HG02840 (cell line): Measurements from ENCODE around the gene RRP1.

Source experiments
- ATAC-seq: cut with Tn5 transposase; IDR thresholded peaks from one replicate; pipeline ENCODE4 v1.9.1; 2021; ENCODE audit warnings: mild to moderate bottlenecking, moderate library complexity, moderate number of reproducible peaks; ENCODE audit not compliant: unreplicated experiment, low FRiP score

Gene RRP1

DNA sequence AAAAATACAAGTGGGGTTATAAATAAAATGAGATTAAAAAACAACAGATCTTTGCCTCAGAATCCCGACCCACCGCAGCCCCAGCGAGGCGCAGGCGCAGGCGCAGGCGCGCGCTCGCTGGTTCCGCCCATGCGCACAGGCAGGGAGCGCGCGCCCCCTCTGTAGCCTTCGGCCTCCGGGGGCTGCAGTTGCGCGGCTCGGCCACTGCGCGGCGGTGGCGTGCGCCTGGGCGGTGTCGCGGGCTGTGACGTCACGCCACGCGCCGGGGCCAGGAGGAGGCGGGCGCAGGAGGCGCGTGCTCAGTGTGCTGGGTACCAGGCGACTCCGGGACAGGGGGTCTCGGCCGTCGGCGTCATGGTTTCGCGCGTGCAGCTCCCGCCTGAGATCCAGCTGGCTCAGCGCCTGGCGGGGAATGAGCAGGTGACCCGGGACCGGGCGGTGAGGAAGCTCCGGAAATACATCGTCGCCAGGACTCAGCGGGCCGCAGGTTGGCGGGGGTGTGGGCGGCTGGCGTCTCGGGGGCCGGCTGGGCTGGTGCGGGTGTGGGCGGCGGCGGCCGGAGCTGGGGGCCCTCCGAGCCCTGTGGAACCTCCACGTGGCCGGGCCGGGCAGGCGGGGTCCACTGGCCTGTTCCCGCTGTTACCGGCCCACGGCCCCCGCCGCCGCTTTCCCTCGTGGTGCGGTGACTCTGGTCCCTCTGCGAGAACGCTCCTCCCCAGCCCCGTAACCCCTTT is at the start of gene RRP1:
TSS of gene RRP1 (plus strand) at position 302 of the 734 bp plus-strand sequence. CDS start at position 355, 53 bp downstream.
- ATAC-seq, result peak; percentile 77

DNA sequence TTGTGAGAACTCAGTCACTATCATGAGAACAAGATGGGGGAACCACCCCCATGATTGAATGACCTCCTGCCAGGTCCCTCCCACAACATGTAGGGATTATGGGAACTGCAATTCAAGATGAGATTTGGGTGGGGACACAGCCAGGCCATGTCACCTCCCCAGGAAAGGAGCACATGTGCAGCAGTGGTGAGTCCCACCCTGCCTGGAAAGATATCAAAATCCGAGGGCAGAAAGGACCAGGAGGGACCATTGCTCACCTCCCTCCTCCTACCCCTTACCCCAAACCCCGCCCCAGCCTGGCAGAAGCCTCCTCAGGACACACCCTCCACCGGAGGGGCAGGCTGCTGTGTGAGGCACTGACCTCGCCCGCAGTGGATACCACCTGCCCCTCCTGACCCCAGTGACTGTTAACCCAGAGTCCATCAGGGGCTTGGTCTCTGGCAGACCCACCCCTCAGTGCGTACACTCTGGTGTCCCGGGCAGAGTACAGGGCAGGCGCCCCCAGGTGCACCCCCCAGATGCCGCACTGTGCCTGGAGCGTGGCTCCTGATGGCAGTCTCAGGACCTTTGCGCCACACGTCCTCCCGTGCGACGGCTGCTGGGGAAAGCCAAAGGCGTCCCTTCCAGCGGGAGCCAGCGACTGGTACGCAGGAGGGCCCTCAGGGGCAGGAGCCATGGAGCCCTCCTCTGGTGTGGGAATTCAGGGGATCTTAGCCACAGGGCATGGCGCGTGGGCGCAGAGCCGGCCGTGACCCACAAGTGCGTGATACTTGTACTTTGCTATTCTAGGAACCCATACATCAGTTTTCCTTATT is 49.5 kb upstream of the RRP1 start:
- no peak for ATAC-seq

DNA sequence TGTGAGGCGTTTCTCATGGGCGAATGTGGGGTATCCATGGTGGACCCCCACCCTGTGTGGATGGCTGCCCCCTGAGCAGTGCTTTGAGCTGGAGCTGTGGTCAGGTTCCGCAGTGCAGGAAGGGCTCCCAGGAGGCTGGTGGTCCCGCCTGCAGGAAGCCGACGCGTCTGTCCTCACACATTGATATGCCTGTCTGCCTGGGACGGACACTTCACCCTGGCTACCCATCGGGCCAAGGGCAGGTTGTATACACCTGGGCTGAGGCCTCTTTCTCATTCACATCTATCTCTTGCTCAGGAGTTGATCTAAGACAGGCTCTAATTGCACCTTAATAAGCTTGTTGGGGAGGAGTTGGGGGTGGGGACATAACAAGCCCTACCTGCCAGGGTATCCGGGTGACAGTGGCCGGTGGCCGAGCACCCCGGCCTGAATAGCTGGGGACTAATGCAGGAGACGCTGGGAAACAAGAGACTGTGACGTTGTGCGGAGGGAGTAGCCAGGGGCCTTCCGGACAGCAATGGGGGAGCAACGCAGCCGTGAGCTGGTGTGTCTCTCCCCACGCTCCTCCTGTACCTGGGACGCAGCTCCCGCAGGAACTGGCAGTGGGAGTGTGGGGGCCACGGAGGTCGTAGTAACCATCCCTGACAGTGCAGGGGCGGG is 48.8 kb upstream of the RRP1 start:
- no peak for ATAC-seq

DNA sequence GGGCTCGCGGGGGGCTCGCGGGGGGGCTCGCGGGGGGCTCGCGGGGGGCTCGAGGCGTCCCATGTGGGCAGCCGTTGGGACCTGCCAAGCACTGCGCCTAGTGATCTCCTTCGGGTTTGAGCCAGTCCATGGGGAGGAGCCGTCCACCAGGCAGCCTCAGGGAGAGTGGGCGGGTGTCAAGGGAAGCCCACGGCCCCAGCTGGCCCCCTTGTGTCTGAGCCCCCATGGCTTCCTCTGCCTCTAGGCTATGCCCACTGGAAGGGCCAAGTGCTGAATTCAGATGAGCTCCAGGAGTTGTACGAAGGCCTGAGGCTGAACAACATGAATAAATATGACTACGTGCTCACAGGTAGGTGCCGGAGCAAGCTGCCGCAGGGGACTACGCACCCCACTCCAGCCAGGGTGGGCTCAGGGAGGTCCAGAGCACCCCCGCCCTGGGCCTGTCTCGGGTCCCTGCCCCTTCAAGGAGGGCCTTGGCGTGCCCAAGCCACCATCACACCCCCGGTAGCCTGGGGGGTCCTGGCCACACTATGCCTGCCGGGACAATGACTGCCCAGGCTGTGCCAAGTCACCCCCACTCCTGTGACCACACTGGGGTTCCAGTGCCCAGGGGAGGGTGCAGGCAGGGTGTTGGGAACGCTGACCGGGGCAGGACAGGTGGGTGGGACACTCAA is 47.8 kb upstream of the RRP1 start:
- ATAC-seq, result no peak

GRCh38 chr21:43743947-43744346 is 45.4 kb upstream of the RRP1 start:
- ATAC-seq, result no peak

GRCh38 chr21:43744725-43745124 is 44.7 kb upstream of the RRP1 start:
- ATAC-seq, result no peak

- ATAC-seq, result no peak
These were observed 43.4 kb upstream of the RRP1 start for GRCh38 chr21:43745772-43746517.

DNA sequence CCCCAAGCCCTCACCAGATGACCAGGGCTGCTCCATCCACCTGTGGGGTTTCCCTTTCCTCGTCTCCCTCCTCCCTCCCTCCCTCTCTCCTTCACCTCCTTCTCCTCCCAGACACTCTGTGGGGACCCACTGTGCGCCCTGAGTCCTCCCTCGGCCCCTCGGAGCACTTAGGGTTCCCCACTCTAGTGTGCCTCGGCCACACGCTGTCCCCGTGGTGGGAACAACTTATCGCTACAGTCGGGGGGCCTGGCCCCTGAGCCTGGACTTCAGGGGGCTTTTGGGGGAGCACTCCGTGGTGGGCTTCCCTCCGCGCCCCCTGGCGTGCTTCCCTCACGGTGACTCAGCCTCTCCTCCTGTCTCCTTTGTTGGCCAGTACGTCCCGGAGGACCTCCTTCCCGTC is 40.8 kb upstream of the RRP1 start:
- ATAC-seq, result no peak

- ATAC-seq, result no peak
These were observed 39.6 kb upstream of the RRP1 start for GRCh38 chr21:43749651-43750262.

GRCh38 chr21:43750339-43751033 is 38.9 kb upstream of the RRP1 start:
- ATAC-seq, result no peak

DNA sequence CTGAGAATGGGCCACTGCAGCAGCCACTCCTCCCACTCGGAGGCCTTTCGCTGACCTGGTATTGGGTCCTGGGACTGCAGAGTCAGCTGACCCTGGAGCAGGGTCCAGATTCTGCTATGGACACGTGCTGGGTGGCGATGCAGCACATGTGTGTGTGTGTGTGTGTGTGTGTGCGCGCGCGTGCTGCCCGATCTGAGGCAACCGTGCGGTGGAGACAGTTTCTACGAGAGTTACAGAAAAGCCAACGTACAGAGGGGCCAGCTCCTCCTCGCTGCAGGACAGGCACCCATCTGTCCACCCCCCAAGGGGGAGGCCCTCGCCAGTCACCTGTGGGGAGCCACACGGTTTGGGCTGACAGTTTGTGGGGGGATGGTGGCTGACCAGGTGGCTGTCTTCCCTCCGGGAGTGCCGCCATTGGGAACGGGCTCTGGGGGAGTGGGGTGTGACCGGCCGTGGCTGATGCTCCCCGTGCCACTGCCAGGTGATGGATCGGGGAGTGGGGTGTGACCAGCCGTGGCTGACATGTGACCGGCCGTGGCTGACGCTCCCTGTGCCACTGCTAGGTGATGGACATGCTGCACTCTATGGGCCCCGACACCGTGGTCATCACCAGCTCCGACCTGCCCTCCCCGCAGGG is 37.3 kb upstream of the RRP1 start:
- no peak for ATAC-seq

DNA sequence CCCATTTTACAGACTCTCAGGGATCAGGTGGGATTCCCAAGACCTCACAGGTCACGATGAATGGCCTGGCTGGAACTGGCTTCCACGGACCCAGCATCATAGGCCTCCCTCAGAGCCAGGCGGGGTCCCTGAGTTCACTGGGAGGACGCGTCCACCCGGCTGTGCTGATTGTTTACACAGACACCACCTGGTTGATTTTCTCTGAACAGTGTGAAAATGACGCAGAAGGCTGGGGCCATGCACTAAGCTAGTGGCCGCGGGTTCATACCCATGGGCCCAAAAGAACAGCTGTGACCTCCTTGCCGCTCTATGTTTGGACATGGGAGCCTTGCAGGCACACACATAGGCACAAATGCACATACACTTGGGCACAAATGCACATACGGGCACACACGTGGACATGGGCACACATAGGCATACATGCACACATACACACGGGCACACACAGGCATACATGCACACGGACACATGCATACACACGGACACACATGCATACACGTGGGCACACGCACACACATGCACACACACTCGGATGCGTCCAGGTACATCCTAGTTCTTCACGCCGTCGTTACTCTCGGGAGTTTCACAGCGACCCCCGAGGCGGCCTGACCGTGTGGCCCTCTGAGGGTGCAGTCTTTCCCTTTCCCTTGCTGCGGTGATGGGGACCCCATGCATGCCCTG is 36.5 kb upstream of the RRP1 start:
- no peak for ATAC-seq

GRCh38 chr21:43753439-43753799 is 36.0 kb upstream of the RRP1 start:
- no peak for ATAC-seq

GRCh38 chr21:43754948-43755781 is 34.2 kb upstream of the RRP1 start:
- no peak for ATAC-seq

DNA sequence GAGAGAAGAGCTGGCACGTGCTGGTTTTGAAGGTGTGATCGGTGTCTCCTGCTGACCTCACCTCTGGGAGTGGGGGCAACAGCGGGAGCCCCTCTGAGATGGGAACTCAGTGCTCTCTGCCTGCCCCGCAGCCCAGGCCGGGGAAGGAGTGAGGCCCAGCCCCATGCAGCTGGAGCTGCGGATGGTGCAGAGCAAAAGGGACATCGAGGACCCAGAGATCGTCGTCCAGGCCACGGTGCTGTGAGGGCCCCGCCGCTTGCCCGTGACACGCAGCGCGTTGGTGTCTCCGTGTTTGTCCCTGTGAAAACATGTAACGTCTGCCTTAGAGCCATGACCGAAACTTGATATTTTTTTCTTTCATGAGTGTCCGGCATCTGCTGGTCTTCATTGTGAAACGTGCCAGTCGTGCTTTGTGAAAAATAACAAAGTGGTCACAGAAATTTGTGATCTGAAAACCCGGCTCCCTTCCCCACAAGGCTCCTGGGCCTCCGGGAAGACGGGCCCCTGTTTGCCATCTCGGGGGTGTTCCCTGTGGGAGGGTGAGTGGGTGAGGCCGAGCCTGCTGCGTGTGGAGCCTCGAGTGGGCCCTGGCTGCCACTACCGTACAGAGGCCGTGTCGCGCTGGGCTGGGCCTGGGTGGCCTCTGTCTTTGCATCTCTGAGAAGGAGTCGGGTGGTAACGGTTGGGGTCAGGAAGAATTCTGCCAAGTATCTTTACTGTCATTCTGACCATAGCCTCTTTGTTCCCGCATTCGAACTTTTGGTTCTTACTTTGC is 33.4 kb upstream of the RRP1 start:
- ATAC-seq, result no peak

GRCh38 chr21:43757601-43758000 is 31.8 kb upstream of the RRP1 start:
- ATAC-seq, result no peak
